H9 (cell line): ENCODE data around the gene RCC1. TPM values are rescaled to one million over a fixed set of nuclear protein-coding genes. Genes with fewer than 3 reads are reported as not detected.

Source experiments
- total RNA-seq: library from RNA; stranded (reverse); gene quantifications from 2 replicates; pipeline ENCODE4 v1.2.1, GENCODE V29; 2021

The RCC1 gene
- total RNA-seq, 1 experiment from 2014 or later, result 93.6 TPM

Other genes starting within 250 kb of the RCC1 start
- gene SESN2, start 246.5 kb upstream of the RCC1 start, total RNA-seq, result 24.6 and 24.7 TPM in 2 replicates
- gene MED18, start 177.0 kb upstream of the RCC1 start, total RNA-seq, result 13.0 and 13.3 TPM in 2 replicates
- 53.8 and 54.0 TPM in 2 replicates for gene PHACTR4, start 136.3 kb upstream of the RCC1 start, total RNA-seq
- 42.2 and 45.0 TPM in 2 replicates for gene TRNAU1AP, start 47.0 kb downstream of the RCC1 start, total RNA-seq
- 13.2 and 15.6 TPM in 2 replicates for gene RAB42, start 86.2 kb downstream of the RCC1 start, total RNA-seq
- gene TAF12, start 137.0 kb downstream of the RCC1 start, total RNA-seq, result 22.1 and 23.6 TPM in 2 replicates
- not detected in 2 replicates for gene RNU11, start 142.6 kb downstream of the RCC1 start, total RNA-seq
- 17.0 and 17.1 TPM in 2 replicates for gene GMEB1, start 162.7 kb downstream of the RCC1 start, total RNA-seq
- 196 and 200 TPM in 2 replicates for gene YTHDF2, start 230.9 kb downstream of the RCC1 start, total RNA-seq